ENCODE measurements around the gene FCER1A. TPM values are rescaled to one million over a fixed set of nuclear protein-coding genes. Genes with fewer than 3 reads are reported as not detected.

The FCER1A gene
- total and polyA plus RNA-seq, 8 donors: 1.1 to 5.2 (median 3.2) TPM; not detected in 4

DNA sequence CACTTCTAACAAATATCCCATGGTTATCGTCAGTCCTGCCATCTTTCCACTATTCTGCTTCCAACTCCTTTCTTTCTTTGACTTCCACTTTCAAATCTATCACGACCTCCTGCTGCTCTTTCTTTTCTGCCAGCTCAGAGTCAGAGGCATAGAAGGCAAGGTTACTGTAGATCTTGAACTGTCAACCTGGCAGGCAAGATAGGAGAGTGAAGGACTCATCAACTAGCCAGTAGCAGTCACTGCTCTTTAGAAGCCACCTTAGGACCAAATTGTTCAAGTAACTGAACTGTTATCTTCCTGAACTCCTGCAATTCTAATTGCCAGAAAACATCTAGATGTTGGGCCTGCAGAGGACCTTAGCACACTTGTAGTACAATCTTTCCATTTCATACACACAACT lies 13.1 kb upstream of the FCER1A start:
- intact Hi-C loops (cut with DNase I; ENCODE audit: low total_unique reads): no loop called here

DNA sequence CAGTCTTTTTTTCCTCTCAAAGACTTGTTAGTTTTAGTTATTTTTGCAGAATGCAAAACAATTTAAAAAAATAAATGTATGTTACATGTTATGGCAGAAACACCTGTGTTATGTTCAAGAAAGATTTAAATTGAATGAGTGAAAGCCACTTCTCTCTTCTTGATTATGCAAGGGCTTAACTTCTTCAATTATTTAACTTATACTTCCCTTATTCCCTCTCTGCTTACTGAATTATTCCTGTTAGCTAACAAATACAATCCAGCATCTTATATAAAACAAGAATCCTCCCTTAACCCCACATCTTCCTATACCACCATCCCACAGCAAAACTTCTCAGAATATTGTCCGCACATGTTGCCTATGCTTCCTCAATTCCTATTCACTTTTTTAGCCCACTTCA lies 10.7 kb upstream of the FCER1A start:
- intact Hi-C loops (cut with DNase I; ENCODE audit: low total_unique reads): no loop called here
- Histone ChIP-seq H3K36me3 (no peaks in the 10 kb centered on the region), H3K4me1 (no peaks in the 10 kb centered on the region), H3K9me3 (no peaks in the 10 kb centered on the region), H3K27me3 (no peaks in the 10 kb centered on the region), H3K27ac (no peak overlapping the region), H3K4me3 (no peak overlapping the region)
- 84 to 98% (median 88%) methylated on average over 1 of the region's 1 CpG for WGBS, 5 donors
- DNase-seq: no peak
- TF ChIP-seq EP300 (IDR thresholded peaks at IDR 0.05) (no peak), POLR2A (IDR thresholded peaks at IDR 0.05) (no peak), POLR2AphosphoS5 (IDR thresholded peaks at IDR 0.05) (no peak)
- TF ChIP-seq, protein P1, sequence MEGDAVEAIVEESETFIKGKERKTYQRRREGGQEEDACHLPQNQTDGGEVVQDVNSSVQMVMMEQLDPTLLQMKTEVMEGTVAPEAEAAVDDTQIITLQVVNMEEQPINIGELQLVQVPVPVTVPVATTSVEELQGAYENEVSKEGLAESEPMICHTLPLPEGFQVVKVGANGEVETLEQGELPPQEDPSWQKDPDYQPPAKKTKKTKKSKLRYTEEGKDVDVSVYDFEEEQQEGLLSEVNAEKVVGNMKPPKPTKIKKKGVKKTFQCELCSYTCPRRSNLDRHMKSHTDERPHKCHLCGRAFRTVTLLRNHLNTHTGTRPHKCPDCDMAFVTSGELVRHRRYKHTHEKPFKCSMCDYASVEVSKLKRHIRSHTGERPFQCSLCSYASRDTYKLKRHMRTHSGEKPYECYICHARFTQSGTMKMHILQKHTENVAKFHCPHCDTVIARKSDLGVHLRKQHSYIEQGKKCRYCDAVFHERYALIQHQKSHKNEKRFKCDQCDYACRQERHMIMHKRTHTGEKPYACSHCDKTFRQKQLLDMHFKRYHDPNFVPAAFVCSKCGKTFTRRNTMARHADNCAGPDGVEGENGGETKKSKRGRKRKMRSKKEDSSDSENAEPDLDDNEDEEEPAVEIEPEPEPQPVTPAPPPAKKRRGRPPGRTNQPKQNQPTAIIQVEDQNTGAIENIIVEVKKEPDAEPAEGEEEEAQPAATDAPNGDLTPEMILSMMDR (IDR thresholded peaks at IDR 0.05): no peak

More for the DNA sequence above, 13.1 kb upstream of the FCER1A start:
- DNase-seq: no peak
- H3K4me3 ChIP-seq: no peak overlapping the region
- no peaks in the 10 kb centered on the region for H3K4me1 ChIP-seq
- H3K27ac ChIP-seq: no peak overlapping the region
- 52 to 63% (median 62%) methylated on average over 2 of the region's 2 CpGs for WGBS, 5 donors
- no peaks in the 10 kb centered on the region for H3K36me3 ChIP-seq
- TF ChIP-seq POLR2AphosphoS5 (IDR thresholded peaks at IDR 0.05) (no peak), POLR2A (IDR thresholded peaks at IDR 0.05) (no peak), EP300 (IDR thresholded peaks at IDR 0.05) (no peak)
- TF ChIP-seq, protein P1 (IDR thresholded peaks at IDR 0.05): no peak
- H3K27me3 ChIP-seq: no peaks in the 10 kb centered on the region
- H3K9me3 ChIP-seq: no peaks in the 10 kb centered on the region

DNA sequence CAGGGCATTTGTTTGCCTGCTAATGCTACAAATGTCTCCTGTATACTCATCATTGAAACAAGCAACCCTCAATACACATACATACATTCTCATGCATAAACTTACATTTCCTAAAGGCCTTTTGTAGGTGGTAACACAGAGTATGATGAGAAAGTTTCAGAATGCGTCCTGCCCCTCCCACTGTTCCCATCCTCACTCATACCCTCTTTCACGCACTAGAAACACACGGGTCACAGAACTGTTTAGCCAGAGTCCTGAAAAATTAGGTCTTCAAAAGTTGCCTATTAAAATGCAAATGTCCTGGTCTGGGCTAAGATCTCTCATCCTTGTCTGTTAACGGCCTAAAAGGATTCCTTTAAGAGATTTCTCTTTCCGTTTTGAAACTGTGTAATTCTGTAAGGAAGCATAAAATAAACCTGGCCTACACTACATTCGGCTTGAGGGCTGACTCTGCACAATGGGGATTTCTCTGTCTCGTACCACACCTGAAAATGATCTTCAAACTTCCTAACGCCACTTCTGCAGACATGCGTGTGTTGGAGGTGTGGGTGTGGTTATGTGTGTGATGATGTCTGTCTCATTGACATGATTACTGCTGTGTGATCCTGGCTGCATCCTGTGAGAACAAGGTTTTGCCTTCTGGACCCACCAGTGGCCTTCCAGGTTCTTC lies 5.3 kb upstream of the FCER1A start:
- Histone ChIP-seq H3K4me1 (no peaks in the 10 kb centered on the region), H3K9me3 (no peaks in the 10 kb centered on the region), H3K27ac (no peak overlapping the region), H3K36me3 (no peaks in the 10 kb centered on the region), H3K4me3 (no peak overlapping the region), H3K27me3 (no peaks in the 10 kb centered on the region)
- intact Hi-C loops (cut with DNase I; ENCODE audit: low total_unique reads): no loop called here
- no peak for DNase-seq
- TF ChIP-seq EP300 (IDR thresholded peaks at IDR 0.05): no peak
- TF ChIP-seq POLR2AphosphoS5 (IDR thresholded peaks at IDR 0.05): no peak
- no peak for TF ChIP-seq POLR2A (IDR thresholded peaks at IDR 0.05)
- TF ChIP-seq, protein P1 (IDR thresholded peaks at IDR 0.05): no peak
- 68 to 80% (median 74%) methylated on average over 9 of the region's 9 CpGs for WGBS, 5 donors

DNA sequence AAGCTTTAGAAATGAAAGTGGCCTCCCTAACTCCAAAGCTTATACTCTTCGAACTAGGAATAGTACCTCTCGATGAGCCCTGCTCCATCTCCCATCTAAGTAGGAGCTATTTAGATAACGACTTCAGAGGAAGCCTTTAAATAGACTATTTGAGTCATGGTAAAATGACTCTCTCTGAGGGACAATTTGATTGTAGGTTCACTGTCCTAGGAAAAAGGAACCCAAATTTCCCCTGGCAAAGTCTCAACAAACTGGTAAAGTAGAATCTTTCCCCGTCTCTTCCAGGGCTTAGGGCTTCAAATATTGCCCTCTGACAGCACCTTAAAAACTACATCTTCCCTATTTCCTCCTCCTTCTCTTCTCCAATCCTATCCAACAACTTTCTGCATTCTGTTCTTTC lies 2.0 kb upstream of the FCER1A start:
- H3K4me3 ChIP-seq: no peak overlapping the region
- WGBS, 5 donors: 64 to 84% (median 72%) methylated on average over 4 of the region's 4 CpGs
- DNase-seq: no peak
- no peaks in the 10 kb centered on the region for H3K27me3 ChIP-seq
- no peak overlapping the region for H3K27ac ChIP-seq
- intact Hi-C loops (cut with DNase I; ENCODE audit: low total_unique reads): no loop called here
- no peaks in the 10 kb centered on the region for H3K4me1 ChIP-seq
- no peaks in the 10 kb centered on the region for H3K36me3 ChIP-seq
- no peaks in the 10 kb centered on the region for H3K9me3 ChIP-seq
- TF ChIP-seq POLR2A (IDR thresholded peaks at IDR 0.05) (no peak), POLR2AphosphoS5 (IDR thresholded peaks at IDR 0.05) (no peak), EP300 (IDR thresholded peaks at IDR 0.05) (no peak)
- TF ChIP-seq, protein P1 (IDR thresholded peaks at IDR 0.05): no peak
